Germinal center (tissue), 1 donor: ENCODE measurements around the gene GAS7.

Source experiments
- DNase-seq: peaks from one replicate; pipeline ENCODE4 v3.0.0; 2012; ENCODE audit warnings: mixed read lengths, low spot score

GAS7 gene

DNA sequence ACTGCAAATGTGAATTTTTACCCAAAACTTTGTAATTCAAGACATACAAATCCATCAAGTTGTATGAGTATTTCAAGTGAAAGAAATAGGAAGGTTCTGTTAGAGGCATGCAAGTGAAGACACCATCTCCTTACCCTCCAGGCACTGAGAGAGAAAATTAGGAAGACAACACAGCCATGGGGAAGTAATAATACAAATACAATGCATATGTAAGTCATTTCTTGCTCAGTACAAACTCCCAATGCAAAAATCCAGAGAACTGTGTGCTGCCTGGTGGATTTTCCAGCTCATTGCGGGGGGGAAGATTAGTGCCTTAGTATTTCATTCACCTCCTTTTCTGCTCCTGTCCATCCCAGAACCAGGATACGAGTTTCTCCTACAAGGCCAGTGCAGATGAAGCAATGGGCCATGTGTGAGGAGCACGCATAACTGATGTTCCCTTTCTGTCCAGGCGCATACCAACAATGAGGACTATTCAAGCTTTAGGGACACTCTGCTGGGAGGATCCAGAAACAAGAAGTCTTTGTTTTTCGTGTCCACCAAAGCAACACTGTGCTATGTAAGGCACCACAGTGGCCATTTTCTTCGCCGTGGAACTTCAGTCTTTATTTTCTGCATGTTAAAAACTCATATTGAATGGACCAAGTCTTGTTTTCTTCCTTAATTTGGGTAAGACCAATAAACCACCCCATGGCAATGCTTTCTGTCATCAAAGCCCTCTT lies 149.6 kb downstream of the GAS7 start:
- no peak for DNase-seq

DNA sequence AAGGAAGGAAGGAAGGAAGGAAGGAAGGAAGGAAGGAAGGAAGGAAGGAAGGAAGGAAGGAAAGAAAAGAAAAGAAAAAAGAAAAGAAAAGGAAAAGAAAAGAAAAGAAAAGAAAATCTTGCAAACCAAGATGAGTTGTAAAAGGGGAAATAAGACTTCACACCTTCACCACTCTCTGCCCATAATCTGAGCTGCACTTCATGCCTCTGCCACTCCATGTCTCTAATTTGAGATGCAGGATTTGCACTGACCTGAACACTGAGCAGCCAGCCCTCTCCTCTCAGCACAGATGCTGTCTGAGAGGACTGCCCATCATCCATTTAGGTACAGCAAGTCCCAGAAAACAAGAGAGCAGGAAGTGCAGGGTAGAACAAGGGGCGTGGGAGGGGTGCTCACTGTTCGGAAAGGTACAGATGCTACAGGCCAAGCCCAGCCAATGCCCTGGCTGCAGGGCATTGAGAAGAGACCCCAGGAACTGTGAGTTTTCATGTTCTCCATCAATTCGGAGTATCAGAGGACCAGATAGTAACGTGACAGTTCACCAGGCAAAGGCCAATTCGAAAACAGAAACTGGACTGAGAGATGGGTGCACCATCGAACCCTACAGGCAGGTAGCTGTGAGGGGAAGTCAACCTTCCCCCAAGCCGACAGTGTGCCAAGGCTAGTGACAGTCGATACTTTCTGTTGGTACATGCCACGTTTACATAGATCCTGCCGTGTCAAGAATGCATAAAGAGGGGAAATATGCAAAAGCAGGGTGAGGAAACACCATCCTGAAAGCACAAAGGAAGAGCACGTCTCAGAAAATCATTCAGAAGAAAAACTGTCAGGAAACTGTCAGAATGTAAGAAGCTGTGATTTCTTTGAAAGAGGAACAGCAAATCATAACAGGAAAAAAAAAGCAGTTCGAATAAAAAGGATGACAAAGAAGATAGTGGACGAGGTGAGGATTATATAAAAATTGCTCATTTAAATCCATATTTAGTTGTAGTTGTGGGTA lies 151.3 kb downstream of the GAS7 start:
- DNase-seq = peak; percentile 59

DNA sequence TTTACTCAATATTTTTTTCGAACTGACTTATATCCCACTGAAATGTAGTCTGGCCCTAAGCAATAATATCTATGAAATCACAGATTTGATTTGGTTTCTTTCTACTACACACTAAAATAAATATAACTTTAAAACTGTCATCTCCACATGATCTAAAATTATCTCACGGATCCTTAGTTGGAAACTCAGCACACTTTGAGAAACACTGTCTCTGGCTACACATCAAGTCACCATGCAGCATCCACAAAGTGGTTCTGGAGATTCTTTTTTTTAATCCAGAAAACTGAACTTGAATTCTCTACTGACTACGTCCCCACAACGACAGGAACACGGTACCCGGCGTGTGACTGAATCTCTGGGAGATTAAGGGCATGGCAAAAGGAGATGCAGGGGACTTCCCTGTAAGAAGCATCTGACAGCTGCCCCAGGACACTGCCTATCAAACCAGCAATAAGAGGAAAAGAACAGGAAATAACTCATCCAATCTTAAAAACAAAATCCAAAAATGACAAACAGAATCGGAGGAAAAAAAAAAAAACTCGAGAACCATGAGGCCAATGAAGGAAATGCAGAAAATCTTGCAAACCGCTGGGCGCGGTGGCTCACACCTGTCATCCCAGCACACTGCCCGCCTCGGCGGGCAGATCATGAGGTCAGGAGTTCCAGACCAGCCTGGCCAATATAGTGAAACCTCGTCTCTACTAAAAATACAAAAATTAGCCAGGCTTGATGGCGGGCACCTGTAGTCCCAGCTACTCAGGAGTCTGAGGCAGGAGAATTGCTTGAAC lies 152.3 kb downstream of the GAS7 start:
- no peak for DNase-seq

DNA sequence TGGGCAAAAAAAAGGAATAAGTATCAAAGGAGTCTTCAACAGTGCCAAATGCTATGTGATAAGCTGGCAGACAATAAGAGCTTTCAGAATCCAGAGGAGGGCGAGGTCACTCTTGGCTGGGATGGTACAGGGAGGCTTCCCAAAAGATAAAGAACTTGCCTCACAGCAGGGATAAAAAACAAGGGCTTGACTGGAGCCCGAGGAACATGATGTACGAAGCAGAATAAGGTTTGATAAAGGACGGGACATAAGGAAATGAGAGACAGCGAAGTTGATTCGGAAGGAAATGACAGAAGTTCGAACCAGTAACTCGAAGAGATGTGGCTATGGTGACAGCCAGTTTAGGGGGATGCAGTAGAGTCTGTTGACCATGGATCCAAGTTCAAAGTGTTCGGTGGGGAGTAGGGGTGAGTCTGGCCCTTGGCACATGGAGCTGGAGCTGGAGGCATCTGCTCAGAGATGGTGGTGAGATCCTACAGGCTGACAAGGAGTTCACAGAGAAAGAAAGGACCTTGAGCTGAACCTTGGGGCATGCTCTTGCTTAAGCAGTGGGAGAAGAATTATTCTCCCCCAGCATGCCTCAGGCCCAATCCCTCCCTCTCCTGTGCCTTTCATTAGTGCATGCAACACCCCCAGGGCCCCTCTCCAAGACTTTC lies 155.7 kb downstream of the GAS7 start:
- DNase-seq = no peak

DNA sequence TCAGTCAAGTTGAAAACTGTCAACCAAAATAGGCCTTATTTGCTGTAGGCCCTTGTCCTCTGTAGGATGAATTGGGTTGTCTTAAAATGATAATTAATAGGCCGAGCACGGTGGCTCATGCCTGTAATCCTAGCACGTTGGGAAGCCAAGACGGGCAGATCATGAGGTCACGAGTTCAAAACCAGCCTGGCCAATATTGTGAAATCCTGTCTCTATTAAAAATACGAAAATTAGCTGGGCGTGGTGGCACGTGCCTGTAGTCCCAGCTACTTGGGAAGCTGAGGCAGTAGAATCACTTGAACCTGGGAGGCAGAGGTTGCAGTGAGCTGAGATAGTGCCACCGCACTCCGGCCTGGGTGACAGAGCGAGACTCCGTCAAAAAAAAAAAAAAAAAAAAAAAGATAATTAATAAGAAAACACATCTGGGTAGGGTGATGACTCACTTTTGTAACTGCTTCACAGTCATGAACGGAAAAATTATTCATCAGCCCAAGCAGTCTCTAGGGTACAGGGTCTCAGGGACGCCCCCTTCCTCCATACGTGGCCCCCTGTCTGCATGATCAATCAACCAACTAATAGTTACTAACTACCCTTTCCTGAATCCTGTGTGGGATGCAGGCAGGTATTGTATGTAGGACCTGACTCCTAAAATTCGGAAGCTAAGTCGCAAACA lies 156.4 kb downstream of the GAS7 start:
- no peak for DNase-seq

DNA sequence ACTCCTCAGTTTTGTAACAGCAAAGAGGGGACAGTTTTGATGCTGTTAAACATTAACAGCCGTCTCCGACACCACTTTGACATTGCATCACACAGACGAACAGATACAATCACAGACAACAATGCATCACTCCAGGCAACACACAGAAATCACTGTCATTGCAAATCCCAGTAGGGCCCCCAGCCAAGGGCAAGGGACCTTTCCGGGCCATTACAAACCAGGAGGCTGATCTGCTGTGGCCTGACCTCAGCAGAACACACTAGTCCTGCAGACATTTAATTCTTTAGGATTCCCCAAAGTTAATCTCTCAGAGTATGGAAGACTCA lies 157.2 kb downstream of the GAS7 start:
- DNase-seq = no peak

DNA sequence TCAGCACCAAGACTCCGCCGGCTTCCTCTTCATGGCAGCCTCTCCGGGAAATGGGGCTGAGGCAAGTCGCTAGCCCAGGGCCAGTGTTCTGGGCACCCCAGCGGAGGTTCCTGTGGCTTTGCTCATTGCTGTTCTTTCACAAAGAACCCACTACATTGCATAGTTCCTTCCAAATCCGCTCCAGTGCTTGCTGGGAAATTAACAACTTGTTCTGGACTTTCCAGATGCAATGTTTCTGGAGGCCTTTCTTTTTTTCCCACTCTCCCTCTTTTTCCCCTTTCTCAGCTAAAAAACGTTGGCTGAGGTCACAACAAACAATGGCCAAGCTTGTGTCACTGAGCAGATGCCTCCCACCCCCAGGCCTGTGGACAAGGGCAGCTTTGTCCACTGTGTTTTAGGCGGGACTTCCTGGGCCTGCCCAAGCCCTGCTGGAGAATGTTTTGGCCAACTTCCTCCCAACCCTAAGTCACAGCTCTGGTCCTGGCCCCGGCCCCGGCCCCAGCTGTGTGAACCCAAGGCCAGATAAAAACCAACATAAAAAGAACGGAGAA lies 161.8 kb downstream of the GAS7 start:
- no peak for DNase-seq

DNA sequence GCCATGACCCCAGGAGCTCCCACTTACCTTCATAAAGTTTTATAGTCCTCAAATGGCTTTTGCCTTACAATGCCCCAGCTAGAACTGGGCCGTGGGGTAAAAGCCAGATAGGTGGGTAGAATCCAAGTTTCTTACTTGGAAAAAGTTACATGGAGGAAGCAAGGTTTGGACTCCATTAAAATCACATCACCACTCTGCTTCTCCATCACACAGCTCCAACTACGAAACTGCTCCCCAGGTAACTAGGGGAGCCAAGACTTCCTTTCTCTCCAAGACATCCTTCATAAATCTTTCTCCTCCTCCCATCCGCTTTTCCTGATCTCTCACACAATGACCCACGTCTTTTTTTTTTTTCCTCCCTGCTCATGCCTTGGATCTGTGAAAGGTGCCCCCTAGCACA lies 162.5 kb downstream of the GAS7 start:
- no peak for DNase-seq

DNA sequence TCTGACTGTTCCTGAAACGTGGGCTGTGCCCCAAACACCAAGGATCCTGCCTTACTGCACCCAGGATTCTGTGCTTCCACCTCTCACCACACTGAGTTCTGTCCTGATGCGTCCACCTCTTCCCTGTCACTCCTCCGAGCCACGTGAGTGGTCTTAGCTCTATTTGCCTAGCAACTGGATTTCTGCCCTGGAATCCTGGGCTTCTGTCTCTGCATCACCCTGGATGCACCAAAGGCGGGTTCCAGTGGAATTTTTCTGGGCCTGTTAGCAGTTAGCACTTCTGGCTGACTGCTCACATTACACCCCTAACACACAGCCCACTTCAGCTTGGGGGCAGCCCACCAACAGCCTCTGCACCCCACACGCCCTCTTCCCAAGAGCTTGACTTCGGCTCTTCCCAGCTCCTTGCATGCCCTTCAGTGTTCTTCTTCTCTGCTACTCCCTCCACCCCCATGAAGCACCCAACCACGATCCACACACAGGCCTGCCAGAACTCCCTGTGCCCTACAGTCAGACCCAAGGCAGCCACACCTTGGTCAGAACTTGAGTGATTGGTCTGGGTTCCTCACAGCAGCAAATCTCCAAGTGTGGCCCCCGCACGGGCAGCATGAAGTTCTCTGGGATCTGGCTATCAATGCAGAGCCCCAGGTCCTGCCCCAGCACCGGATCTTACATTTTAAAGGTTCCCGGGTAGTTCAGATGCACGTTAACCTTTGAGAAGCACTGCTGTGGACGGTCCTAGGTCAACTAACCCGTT lies 163.5 kb downstream of the GAS7 start:
- no peak for DNase-seq

DNA sequence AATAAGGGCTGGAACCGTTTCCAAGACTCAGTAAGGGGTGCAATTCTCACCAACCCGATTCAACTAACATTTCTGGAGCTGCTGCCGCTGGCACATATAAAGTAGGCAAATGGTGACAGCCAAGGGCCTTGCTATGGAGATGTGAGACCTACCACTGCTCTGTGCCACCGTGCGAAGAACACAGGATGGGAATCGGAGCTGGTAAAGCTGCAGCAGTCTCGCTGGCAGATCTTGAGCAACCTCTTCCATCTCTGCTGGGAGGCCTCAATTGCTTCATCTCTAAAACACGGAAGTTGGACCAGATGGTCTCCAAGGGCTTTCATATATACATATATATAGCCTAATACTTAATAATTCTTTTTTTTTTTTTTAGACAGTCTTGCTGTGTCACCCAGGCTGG lies 164.4 kb downstream of the GAS7 start:
- DNase-seq = peak; percentile 59

DNA sequence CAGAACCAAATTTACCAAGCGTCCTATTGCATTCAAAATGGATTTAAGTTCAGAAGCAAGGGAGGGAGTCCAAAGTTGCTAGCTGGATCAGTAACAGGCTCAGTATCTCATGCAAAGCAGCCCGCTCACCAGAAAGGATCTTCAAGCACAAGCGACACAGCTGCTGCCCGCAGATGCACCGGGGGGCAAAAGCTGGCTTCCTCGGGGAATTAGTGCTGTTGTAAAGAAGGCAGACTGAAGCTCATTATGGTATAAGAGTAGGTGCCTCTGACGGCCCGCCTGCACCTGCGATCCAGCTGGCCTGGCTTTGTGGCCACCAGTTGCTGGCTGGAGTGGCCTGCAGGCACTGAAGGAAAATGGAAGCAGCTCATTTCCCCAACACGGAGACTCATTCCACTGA lies 165.0 kb downstream of the GAS7 start:
- DNase-seq = peak; percentile 78

DNA sequence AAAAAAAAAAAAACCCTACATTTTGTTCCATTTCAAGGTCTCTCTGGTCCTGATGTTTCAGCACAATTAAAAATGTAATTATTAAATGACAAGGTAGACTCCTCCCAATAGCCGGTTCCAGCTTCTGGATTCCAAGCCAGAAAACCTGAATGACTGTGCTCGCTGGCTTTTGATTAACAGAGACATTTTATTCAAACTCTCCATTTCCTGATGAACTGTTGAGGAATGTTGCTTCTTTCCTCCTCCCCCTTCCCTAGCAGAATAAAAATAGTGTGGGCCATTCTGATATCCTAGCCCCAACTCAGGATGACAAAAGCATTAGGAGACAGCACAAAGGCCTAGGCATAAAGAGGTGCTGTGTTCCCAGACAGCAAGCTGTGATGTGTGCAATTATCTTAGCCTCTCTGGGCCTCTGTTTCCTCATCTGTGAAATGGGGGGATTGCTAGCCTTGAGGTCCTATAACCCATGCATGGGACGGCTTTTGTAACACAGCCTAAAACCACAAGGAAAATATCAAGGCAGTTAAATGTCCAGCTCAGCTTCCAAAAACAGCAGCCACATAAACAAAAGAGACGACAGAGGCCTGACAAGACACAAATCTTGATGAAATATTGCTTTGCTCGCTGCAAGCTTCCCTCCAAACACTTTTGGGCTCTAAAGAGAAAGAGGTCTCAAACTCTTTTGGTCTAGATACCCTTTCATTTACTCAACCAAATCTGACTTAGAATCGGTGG lies 166.1 kb downstream of the GAS7 start:
- DNase-seq = no peak

DNA sequence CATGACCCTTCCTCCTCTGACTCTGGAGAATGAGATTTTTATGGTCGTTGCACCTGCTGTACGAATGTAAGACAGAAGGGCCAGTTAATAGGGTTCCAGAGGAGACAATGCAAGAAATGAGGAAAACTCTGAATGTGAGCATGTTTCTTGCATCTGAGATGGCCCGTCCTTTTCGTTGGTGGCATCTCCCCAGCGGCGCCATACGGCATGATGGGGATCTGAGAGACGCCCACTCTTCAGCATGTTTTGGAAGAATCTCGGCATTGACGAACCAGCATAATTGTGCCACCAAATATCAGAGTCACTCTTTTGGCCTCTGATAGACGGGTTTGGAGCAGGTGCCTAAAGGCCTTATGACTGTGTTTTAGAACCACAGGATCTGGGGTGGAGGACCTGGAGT lies 166.8 kb downstream of the GAS7 start:
- no peak for DNase-seq

DNA sequence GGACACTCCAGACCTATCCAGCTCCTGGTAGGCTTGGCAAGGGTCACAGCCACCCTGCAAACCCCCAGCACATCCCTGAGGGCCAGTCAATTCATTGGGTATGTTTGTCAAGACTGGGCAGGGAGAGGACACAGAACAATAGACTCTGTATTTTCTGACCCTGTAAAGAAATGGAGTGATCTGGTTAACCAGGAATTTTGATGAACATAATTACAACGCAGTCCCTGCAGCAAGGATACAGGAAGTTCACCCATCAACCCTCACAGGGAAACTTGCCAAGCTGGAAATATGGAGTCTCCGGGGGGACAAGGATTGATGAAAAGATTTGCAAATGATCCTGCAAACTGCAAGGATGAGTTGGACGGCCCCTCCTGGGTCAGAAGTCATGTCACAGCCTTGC lies 167.3 kb downstream of the GAS7 start:
- no peak for DNase-seq

DNA sequence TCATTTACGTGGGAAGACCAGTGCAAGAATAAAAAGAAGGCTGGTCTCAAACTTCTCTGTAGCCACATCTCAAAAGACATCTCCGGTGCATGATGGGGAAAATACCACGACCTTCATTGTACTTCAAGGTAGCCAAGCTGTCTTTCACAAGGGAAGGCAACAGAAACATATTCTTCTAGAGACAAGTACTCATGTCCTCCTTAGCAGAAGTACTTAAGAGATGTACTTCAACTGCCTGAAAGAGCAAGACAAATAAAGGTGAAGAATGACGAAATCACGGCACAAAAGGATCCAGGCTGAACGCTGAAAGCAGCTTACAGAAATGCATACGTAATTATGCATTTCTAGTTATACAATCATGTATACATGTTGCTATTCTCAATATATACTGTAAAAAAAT lies 169.3 kb downstream of the GAS7 start:
- no peak for DNase-seq

DNA sequence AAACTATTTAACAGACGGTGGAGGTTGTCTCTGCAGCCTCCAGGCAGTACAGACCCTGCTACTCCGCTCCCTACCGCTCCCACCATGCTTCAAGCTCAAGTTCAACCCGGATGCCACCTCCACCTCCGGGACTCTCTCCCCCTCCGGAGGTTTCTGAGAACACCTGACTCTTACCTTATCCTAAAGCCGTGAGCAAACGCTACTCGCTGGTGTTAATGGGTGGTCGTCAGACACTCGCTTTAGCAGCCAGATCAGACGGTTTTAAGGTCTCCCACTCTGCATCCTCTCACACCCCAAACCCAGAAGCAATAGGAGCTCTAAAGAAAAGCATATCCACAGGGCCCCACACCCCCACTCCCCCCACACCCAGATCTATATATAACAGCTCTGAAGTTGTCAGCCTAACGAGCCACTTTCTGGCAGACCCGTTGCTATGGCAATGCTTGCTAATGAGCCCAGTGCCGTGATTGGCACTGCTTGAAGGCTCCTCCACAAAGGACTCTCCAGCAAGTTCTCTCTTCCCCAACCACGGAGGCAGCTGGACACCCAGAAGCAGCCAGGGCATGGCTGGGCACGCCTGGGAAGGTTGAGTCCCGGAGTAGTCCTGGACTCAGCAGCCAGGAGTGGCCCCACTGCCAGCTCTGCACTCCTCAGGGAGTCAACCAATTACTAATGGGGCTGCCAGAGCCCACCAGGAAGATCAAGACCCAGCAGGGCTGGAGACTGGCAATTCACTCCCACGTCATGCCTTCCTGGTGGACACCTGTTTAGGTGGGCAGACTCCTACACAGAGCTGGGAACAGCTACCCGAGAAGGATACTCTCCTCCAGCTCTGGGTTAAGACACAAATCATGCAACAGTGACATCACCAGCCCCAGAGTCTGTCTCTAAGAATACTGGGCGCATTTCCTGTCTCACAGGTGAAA lies 172.2 kb downstream of the GAS7 start:
- no peak for DNase-seq

DNA sequence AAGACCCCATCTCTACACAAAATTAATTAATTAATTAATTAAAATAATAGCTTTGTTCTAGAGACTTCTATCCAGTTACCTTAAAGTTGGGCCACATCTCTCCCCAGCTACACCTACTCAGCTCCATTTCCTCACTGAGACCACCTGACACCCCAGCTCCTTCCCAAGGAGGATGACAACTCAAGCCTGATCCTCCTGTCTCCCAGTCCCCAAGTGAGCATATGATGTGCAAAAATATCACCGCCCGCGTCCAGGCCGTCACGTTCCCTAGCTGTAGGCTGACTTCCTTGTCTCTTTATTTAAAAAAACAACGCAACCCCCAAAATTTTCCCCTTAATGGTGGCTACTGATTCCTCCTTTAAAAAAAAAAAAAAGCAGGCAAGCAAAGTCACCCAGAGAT lies 173.2 kb downstream of the GAS7 start:
- DNase-seq = no peak

DNA sequence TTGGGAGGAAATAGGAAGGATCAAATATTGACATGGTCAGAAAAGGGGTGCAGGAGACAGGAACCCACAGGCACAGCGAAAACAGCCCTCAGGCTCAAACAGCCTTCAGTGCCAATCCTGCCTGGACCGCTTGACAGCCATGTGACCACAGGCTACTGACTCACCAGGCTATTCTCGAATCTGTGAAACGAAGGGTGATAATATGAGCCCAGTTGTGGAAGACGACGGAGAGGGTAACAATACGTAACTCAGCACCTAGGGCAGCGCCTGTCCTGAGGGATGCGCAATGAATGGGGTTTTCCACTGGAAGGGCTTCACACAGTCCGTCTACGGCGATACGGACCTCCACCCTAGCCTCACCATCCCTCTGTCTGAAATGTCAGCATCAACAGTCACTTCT lies 176.0 kb downstream of the GAS7 start:
- DNase-seq = no peak
